Globus pallidus (tissue), 1 donor: Measurements from ENCODE around the gene ZNF605.
"Not testable (repeated sequence)": the region's sequence is repeated elsewhere in the genome, so short reads cannot be mapped to it uniquely, and the experiment has no call there.

Experiments used
- DNase-seq: peaks from one replicate; pipeline ENCODE4 v3.0.0-alpha.2; 2015; ENCODE audit warnings: low spot score

Gene ZNF605

DNA sequence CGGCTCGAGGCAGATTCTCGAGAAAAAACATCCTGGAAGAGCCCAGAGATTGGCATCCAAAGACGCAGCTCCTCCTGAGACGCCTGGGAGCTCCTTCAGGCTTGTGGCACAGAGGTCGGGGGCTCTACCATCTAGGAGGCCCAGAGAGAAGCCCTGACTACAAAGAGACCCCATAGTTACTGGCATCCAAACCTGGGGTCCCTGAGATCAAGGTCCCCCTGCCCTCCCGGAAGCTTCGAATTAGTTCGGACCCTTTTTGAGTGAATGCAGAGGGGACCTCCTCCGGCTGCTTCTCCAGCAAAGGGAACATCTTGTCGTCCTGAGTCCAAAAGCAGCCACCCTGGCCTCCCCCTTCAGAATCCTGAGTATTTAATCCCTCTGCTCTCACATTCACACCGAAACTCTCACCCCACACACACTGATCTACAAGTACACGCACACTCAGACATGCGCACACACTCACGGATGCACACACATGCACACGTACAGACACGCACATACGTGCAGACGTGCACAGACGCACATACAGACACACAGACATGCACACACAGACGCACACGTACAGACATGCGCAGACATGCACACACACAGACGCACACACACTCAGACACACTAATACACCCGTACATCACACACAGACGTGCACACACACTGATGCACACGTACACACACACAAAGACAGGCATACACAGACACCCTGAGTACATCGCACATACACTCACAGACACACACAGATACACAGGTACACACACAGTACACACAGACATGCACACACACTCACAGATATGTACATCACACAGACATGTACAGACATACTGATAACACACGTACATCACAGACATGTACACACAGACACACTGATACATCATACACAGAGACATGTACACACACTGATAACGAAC, 5.9 kb downstream of the ZNF605 start:
- DNase-seq: no peak

- DNase-seq: no peak
These were observed 7.7 kb downstream of the ZNF605 start for GRCh38 chr12:132948146-132949066.

DNA sequence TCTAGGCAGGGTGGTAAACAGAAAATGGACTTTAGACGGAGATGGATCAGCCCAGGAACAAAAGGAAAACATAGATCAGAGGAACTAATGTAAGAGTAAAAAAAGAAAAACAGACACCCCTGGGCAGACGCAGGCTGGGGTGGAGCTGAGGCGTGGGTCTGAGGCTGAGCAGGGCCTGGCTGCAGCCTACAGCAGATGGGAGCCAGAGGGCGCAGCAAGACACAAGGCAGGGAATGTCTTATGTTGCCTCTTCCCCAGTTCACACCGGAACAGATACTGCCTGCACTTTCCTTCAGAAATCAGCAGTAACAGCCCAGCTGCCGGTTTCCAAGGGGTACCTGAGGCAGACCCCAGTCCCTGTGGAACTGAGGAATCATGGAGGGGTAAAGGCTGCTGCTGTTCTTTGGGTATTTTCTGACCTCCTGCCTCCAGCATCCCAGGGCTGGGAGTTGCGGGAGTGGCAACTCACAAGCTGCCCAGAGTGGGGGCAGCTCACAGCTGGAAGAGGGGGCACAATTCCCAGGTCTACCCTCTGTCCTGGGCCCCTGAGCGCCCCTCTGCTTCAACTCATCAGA, 9.8 kb downstream of the ZNF605 start:
- no peak for DNase-seq

DNA sequence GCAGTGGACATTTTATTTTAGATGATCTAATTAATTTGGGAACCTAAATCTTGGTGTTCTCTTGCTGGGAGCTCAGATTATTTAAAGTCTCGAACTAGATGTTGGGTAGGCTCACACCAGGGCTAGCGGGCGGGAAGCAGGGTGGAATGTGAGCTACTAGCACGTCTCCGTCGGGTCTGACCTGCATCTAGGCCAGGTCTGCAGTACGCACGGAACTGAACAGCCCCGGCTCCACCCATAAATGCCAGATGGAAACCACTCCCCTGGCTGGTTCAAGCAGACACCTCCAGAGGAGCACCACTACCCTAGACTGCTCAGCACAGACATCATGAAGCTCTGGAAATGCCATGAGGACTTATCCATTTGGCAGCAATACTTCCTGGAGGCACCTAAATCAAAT, 10.3 kb downstream of the ZNF605 start:
- no peak for DNase-seq

DNA sequence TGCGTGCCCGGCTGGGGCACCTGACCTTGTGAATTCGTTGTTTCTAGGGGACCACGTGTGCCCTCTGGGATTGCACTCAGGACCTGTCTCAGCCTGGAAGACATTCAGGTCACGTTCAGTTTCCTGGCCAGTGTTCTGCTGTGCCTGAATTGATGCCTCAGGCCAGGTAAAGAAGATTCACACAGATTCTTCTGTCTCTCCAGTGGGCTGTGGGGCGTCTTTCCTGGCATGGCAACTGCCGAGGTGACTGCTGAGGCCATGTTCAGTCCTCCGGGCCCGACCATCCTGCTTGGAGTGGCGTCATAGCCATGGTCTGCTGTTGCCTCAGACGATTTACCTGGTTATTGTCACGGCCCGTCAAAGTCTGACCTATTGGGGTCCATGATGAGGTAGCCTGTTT, 13.5 kb downstream of the ZNF605 start:
- no peak for DNase-seq

DNA sequence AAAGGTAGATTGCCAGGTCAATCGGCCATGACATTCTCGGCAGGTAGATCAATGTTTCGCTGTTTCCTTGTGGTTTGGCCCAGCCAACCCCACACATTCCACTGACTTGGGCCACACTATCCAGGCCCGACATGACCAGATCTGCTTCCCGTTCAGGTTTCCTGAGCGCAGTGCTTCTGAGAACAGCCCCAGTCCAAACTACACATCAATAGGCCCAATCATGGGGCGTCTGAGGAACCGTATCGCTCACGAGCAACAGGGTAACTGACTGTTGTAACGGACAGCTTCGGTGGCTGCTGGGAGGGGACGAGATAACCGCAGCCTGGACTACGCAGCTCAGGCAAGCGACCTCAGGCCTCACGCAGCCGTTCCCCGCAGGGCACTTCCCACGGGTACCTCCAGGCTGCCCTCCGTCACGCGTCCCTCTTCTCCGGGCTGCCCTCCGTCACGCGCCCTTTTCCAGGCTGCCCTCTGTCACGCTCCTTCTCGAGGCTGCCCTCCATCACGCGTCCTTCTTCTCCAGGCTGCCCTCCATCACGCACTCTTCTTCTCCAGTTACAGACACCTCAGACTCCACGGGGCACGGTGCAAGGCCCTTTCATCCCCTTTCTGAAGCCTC, 14.7 kb downstream of the ZNF605 start:
- no peak for DNase-seq

DNA sequence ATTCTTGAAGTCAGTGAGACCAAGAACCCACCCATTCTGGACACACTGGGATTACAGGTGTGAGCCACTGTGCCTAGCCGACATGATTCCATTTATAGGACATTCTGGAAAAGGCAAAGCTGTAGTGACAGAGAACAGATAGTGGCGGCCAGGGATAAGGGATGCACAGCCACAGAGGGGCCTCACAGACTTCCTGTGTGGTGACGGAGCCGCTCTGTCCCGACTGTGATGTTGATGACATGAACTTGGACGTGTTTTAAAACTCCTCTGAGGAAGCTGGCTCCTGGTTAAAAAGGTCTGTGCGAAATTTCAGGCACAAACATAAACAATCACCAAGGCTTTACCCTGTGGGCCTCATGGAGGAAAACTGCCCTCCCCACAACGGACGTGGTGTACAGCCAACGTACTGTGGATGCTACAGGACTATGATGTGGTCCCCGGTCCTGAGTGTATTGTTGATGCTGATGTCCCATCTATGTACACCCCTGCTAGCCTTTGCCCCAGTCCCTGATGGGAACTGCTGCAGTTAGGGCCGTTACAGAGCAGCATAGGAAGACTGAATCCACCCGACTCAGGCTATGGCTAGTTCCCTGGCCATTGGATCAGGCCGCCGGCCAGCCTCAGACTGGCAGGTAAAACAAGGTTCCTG, 15.9 kb downstream of the ZNF605 start:
- no peak for DNase-seq

DNA sequence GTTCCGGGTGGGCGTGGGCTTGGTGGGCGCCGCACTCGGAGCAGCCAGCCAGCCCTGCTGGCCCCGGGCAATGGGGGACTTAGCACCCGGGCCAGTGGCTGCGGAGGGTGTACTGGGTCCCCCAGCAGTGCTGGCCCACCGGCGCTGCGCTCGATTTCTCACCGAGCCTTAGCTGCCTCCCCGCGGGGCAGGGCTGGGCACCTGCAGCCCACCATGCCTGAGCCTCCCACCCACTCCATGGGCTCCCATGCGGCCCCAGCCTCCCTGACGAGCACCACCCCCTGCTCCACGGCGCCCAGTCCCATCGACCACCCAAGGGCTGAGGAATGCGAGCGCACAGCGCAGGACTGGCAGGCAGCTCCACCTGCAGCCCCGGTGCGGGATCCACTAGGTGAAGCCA, 17.3 kb downstream of the ZNF605 start:
- not testable (repeated sequence) for DNase-seq

DNA sequence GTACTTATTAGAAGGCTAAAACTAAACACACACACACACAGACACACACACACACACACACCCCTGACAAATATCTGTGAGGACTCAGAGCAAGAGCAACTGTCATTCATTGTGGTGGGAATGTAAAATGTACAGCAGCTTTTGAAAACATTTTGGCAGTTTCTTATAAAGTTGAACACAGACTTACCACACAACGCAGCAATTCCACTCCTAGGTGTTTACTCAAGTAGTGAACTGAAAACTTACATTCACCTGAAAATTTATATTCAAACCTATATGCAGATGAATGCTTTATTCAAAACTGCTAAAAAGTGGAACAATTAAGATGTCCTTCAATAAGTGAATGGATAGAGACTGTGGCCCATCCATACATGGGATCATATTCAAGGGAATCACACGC, 18.6 kb downstream of the ZNF605 start:
- no peak for DNase-seq

- not testable (repeated sequence) for DNase-seq
These were observed 19.2 kb downstream of the ZNF605 start for GRCh38 chr12:132936921-132937320.

- DNase-seq: no peak
These were observed 19.9 kb downstream of the ZNF605 start for GRCh38 chr12:132936163-132936562.

DNA sequence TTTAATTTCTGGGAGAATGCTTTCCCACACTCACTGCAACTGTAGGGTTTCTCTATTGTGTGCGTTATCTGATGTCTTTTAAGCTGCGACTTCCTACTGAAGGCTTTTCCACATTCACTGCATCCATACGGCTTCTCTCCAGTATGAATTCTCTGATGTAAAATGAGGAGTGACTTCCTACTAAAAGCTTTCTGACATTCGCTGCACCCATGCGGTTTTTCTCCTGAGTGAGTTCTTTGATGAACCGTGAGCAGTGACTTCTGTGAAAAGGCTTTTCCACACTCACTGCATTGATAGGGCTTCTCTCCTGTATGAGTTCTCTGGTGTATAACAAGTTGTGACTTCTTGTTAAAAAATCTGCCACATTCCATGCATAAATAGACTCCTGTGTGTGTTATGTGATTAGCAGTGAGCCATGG, 29.7 kb downstream of the ZNF605 start:
- DNase-seq: no peak

DNA sequence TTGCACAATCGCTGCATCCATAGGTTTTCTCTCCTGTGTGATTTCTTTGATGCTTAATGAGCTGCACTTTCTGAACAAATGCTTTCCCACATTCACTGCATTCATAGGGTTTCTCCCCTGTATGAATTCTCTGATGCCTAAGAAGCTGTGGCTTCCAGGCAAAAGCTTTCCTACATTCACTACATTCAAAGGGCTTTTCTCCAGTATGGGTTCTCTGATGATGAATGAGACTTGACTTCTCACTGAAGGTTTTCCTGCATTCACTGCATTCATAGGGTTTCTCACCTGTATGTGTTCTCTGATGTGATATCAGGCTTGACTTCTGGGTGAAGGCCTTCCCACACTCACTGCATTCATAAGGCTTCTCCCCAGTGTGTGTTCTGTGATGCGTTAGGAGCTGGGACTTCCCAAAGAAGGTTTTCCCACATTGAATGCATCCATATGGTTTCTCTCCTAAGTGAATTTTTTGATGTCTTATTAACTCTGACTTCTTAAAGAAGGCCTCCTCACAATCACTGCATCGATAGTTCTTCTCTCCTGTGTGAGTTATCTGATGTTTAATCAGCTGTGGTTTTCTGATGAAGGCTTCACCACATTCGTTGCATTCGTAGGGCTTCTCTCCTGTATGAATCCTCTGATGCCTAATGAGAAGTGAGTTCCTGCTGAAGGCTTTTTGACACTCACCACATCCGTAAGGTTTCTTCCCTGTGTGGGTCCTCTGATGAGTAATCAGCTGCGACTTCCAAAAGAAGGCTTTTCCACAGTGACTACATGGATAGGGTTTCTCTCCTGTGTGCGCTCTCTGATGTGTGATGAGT, 30.3 kb downstream of the ZNF605 start:
- DNase-seq: no peak

DNA sequence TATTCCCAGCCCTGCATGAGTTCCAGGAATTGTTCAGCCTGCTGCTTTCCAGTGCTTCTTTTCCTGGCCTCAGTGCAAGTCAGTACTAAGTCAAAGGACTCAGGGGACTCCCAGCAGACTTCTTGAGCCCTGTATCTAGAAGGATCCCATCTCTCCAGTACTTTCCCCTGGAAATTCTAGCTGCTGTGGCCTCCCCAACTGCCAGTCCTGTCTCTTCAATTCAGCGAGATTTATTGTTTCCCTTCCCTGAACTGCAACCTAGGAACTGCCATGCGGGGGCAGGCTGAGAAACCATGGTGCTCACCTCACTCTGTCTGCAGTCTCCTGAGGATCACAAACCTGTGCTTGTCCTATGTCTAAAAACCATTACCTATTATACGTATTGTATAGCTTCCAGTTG, 31.8 kb downstream of the ZNF605 start:
- no peak for DNase-seq

- DNase-seq: no peak
These were observed 32.7 kb downstream of the ZNF605 start for GRCh38 chr12:132923356-132923909.

DNA sequence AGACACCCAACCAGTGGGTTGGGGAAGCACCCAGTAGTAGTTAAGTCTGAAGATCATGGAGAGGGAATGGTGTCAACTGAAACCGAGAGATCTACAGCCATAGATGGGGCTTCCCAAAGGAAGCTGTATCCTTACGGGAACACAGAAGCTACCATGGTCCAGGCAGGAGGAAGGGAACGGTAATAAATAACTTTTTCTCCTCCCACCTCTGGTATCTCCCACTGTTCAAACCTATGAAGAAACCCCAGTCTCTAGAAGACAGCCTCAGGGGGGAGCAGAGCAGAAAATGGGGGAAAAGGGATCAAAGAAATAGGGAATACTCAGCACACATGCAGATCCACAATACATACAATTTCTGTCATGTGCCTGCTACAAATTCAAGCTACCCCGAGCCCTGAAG, 33.4 kb downstream of the ZNF605 start:
- no peak for DNase-seq

DNA sequence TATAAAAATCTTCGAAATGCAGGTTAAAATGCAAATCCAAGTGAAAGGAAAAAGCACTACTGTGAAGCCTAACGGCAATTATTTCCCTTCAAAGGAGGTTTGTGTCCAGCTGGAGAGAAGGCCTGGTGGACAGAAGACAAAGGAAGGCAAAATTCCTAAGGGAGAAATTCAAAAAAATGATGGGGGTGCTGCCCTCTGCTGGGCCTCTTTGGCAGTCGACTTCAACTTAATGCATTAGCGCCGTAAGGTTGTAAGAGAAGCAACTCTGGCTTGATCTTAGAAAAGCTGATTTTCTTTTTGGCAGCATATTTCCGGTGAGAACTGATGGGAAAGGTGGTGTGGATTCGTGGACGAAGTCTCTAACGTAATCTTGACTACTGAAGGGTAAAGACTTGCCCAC, 34.4 kb downstream of the ZNF605 start:
- no peak for DNase-seq

GRCh38 chr12:132918680-132919079, 37.4 kb downstream of the ZNF605 start:
- no peak for DNase-seq

- no peak for DNase-seq
These were observed 47.1 kb downstream of the ZNF605 start for GRCh38 chr12:132909030-132909368.
